Retinal pigment epithelial cell (primary cell): ENCODE data around the gene DYNLT1.

Source experiments
- DNase-seq: peaks from one replicate; pipeline ENCODE4 v3.0.0-alpha.2; 2010; ENCODE audit warnings: low read depth
- H3K4me3 ChIP-seq: 2 replicates; pipeline ENCODE4 v1.5.1; 2011; ENCODE audit warnings: mild to moderate bottlenecking, low read length, control low read depth, moderate library complexity
- CTCF ChIP-seq: conservative IDR thresholded peaks from 2 replicates; pipeline ENCODE4 v1.5.1; 2011; ENCODE audit warnings: low read depth, low read length, control low read depth, inconsistent platforms

DYNLT1 gene

GRCh38 chr6:158589366-158589765, 55.2 kb downstream of the DYNLT1 start:
- no peak for DNase-seq
- H3K4me3 ChIP-seq: no peak overlapping the region
- TF ChIP-seq CTCF: no peak

DNA sequence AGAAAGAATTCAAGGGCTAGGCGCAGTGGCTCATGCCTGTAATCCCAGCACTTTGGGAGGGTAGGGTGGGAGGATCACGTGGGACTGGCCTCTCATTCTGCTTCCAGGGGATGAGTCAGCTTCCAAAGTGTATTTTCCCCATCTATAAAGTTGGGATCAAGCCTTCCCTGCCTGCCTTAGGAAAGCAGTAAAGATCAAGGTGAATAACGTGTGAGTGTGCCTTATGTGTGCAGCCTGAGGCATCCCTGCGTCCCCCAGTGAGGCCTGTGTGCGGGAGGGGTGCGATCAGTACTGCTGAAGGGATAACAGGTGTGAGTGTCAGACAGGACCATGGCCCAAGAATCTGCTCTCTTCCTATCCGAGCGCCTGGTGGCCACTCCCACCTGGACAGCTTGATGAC, 57.9 kb downstream of the DYNLT1 start:
- H3K4me3 ChIP-seq: no peak overlapping the region
- DNase-seq: no peak
- no peak for TF ChIP-seq CTCF
